ENCODE measurements around the gene UGT1A8.

GRCh38 chr2:233605680-233606079, 11.8 kb upstream of the UGT1A8 start:
- TF ChIP-seq CTCF (IDR thresholded peaks at IDR 0.05; ENCODE audit: extremely low read depth in 1 of 2, insufficient read depth in 1 of 2, low read depth in 1 of 2, low read length in 2 of 2) (no peak), EZH2 (IDR thresholded peaks at IDR 0.05; ENCODE audit: borderline replicate concordance, low read depth, low read length, severe bottlenecking) (no peak), FOS (IDR thresholded peaks at IDR 0.05; ENCODE audit: borderline replicate concordance, insufficient read depth, low read length) (no peak), POLR2A (IDR thresholded peaks at IDR 0.05; ENCODE audit: low read depth, low read length) (no peak), MAX (IDR thresholded peaks at IDR 0.05; ENCODE audit: insufficient read depth, insufficient read length) (no peak), MYC (IDR thresholded peaks at IDR 0.05; ENCODE audit: low read depth, low read length) (no peak), POLR2AphosphoS5 (IDR thresholded peaks at IDR 0.05; ENCODE audit: insufficient read depth, low read depth, low read length) (no peak), GATA2 (IDR thresholded peaks at IDR 0.05; ENCODE audit: insufficient read depth, insufficient read length, low read depth, low read length) (no peak)

Data from endothelial cell of umbilical vein (primary cell).